HEK293T (cell line): ENCODE results near the gene BICD1.

Experiments
- ARNT ChIP-seq: fragments of 450-650 bp; IDR thresholded peaks from 2 replicates; pipeline ENCODE4 v1.6.1; 2017; ENCODE audit warnings: mild to moderate bottlenecking
- BHLHE40 ChIP-seq: fragments of 450-650 bp; IDR thresholded peaks from 2 replicates; pipeline ENCODE4 v1.6.1; 2016; ENCODE audit warnings: mild to moderate bottlenecking, moderate library complexity, borderline replicate concordance
- CTBP1 ChIP-seq: fragments of 450-650 bp; IDR thresholded peaks from 2 replicates; pipeline ENCODE4 v1.6.1; 2016; ENCODE audit warnings: borderline replicate concordance
- ELF4 ChIP-seq: fragments of 450-650 bp; IDR thresholded peaks from 2 replicates; pipeline ENCODE4 v1.6.1; 2017; ENCODE audit warnings: antibody characterized with exemption
- FOXA1 ChIP-seq: fragments of 450-650 bp; IDR thresholded peaks from 2 replicates; pipeline ENCODE4 v1.6.1; 2016; ENCODE audit warnings: mild to moderate bottlenecking
- FOXK2 ChIP-seq: fragments of 450-650 bp; IDR thresholded peaks from 2 replicates; pipeline ENCODE4 v1.6.1; 2016; ENCODE audit warnings: mild to moderate bottlenecking
- FOXM1 ChIP-seq: fragments of 450-650 bp; IDR thresholded peaks from 2 replicates; pipeline ENCODE4 v1.6.1; 2017; ENCODE audit warnings: mild to moderate bottlenecking, borderline replicate concordance
- HDGF ChIP-seq: fragments of 450-650 bp; IDR thresholded peaks from 2 replicates; pipeline ENCODE4 v1.6.1; 2017; ENCODE audit warnings: antibody characterized with exemption, borderline replicate concordance
- L3MBTL2 ChIP-seq: fragments of 450-650 bp; conservative IDR thresholded peaks from 2 replicates; pipeline ENCODE4 v1.6.1; 2016; ENCODE audit warnings: mild to moderate bottlenecking
- PKNOX1 ChIP-seq: fragments of 450-650 bp; IDR thresholded peaks from 2 replicates; pipeline ENCODE4 v1.6.1; 2016
- SP1 ChIP-seq: fragments of 450-650 bp; IDR thresholded peaks from 2 replicates; pipeline ENCODE4 v1.6.1; 2017
- SUZ12 ChIP-seq: fragments of 450-650 bp; IDR thresholded peaks from 2 replicates; pipeline ENCODE4 v1.6.1; 2016; ENCODE audit warnings: mild to moderate bottlenecking
- TARDBP ChIP-seq: fragments of 450-650 bp; IDR thresholded peaks from 2 replicates; pipeline ENCODE4 v1.6.1; 2016
- ZNF384 ChIP-seq: fragments of 450-650 bp; IDR thresholded peaks from 2 replicates; pipeline ENCODE4 v1.6.1; 2016

DNA sequence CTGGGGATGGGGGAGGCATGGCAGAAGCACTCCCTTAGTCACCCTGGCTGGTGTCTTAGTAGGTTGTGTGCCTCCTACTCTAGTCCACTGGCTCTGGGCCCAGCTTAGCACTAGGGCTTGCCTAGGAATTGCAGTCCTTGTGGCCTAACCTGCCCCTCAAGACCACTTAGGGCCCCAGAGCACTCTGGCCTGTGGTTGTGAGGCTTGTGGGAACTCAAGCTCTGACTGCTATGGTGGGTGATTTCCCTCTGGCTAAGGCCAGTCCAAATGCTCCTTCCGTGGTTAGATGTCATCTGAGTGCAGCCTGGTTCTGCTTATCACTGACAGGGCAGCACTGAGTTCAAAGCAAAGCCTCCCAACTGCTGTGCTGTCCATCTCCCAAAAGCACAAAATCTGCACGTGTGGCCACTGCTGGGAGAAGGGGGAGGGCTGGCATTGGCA lies 312.9 kb downstream of the BICD1 start:
- TF ChIP-seq ARNT: no peak
- TF ChIP-seq FOXM1: no peak
- TF ChIP-seq ELF4: no peak
- TF ChIP-seq CTBP1: no peak
- no peak for TF ChIP-seq BHLHE40
- TF ChIP-seq SUZ12: no peak
- TF ChIP-seq HDGF: no peak
- no peak for TF ChIP-seq SP1
- no peak for TF ChIP-seq PKNOX1
- no peak for TF ChIP-seq L3MBTL2
- no peak for TF ChIP-seq ZNF384
- no peak for TF ChIP-seq TARDBP
- TF ChIP-seq FOXA1: no peak
- no peak for TF ChIP-seq FOXK2
